Muscle layer of colon (tissue), 2 donors: ENCODE measurements around the gene FAM174C.

Experiments
- H3K27ac ChIP-seq: one replicate; pipeline ENCODE4 v1.7.0; 2013; ENCODE audit warnings: low read depth, mild to moderate bottlenecking, low read length, moderate library complexity
- H3K27me3 ChIP-seq, 2 donors: one replicate each; pipeline ENCODE4 v1.7.0; 2013; ENCODE audit warnings: low read length in 2 of 2, mild to moderate bottlenecking in 2 of 2; ENCODE audit not compliant: insufficient read depth in 2 of 2, control insufficient read depth in 1 of 2
- H3K36me3 ChIP-seq: one replicate; pipeline ENCODE4 v1.7.0; 2013; ENCODE audit warnings: mild to moderate bottlenecking, low read length; ENCODE audit not compliant: insufficient read depth
- H3K4me1 ChIP-seq: one replicate; pipeline ENCODE4 v1.7.0; 2013; ENCODE audit warnings: mild to moderate bottlenecking, low read length; ENCODE audit not compliant: insufficient read depth
- H3K4me3 ChIP-seq, 2 donors: one replicate each; pipeline ENCODE4 v1.7.0; 2013; ENCODE audit warnings: low read length in 2 of 2, low read depth in 1 of 2, mild to moderate bottlenecking in 1 of 2, moderate library complexity in 1 of 2
- H3K9ac ChIP-seq: one replicate; pipeline ENCODE4 v1.7.0; 2013; ENCODE audit warnings: low read length
- H3K9me3 ChIP-seq: one replicate; pipeline ENCODE4 v1.7.0; 2013; ENCODE audit warnings: mild to moderate bottlenecking, low read length
- donor health status: abdominal sarcoma.
- donor health status: Adenocarcinoma of cecum.

Gene FAM174C

DNA sequence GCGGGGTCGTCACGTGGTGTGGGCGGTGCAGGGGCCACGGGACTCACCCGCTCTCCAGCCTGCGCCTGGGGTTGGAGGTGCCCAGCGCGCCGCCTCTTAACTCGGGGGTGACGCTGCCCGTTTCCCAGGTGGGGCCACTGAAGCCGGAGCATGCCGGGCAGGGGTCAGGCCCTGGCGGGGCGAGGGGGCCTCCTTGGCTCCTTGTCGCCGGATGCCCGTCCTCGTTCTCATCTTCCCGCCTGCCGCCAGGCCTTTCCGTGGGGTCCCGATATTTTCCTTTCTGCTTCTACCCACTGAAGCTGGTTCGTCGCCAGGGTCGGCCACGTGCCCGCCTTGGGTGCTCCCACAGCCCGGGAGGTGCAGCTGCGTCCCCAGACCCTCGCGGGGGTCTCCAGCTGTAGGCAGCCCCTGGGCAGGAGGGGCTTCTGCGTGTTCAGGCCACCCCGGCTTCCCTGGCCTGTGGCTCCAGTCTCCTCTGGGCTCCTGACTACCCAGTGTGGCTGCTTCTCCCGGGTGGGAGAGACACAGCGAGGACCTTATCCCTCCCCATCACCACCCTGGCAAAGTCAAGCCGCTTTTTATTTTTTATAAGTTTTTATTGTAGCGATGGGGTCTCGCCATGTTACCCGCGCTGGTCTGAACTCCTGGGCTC lies 772 bp downstream of the FAM174C start:
- Histone ChIP-seq H3K9me3 (no peaks in the 10 kb centered on the region), H3K27me3 (no peaks in the 10 kb centered on the region), H3K9ac (peak overlapping the region; percentile 57), H3K36me3 (peaks cover 48% of the 10 kb centered on the region), H3K27ac (peak overlapping the region; percentile 96), H3K4me1 (peaks cover 47% of the 10 kb centered on the region), H3K4me3 (peak overlapping the region; percentile 59 to 68)

DNA sequence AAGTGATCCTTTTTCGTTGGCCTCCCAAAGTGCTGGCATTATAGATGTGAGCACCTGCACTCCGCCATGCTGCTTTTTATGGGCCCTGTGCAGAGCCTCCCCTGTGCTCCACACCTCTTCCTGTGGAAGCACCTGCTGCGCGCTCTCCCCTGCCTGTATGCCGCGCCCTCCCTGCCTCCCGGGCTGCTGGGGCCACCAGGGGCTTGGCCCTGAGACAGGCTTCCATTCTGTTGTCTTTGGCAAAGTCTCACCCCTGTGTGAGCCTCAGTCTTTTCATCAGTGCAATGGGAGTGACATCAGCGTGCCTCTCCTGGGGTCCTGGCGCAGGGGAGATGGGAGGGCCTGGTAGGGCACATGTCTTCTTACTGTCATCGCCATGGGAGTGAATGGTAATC lies 1.3 kb downstream of the FAM174C start:
- peak overlapping the region; percentile 96 for H3K27ac ChIP-seq
- no peaks in the 10 kb centered on the region for H3K9me3 ChIP-seq
- H3K4me3 ChIP-seq, result peak overlapping the region in 1 of 2 donors; percentile 68
- peaks cover 43% of the 10 kb centered on the region for H3K36me3 ChIP-seq
- H3K27me3 ChIP-seq, result no peaks in the 10 kb centered on the region
- H3K9ac ChIP-seq, result no peak overlapping the region
- H3K4me1 ChIP-seq, result peaks cover 42% of the 10 kb centered on the region

- H3K27me3 ChIP-seq, result no peaks in the 10 kb centered on the region
- no peak overlapping the region for H3K4me3 ChIP-seq
- H3K4me1 ChIP-seq, result peaks cover 37% of the 10 kb centered on the region
- no peak overlapping the region for H3K9ac ChIP-seq
- peaks cover 39% of the 10 kb centered on the region for H3K36me3 ChIP-seq
- H3K9me3 ChIP-seq, result no peaks in the 10 kb centered on the region
- no peak overlapping the region for H3K27ac ChIP-seq
Measured at GRCh38 chr19:1277061-1277460, 1.7 kb downstream of the FAM174C start.

- Histone ChIP-seq H3K9ac (no peak overlapping the region), H3K36me3 (peaks cover 28% of the 10 kb centered on the region)
Measured at GRCh38 chr19:1278074-1278473, 2.7 kb downstream of the FAM174C start.

DNA sequence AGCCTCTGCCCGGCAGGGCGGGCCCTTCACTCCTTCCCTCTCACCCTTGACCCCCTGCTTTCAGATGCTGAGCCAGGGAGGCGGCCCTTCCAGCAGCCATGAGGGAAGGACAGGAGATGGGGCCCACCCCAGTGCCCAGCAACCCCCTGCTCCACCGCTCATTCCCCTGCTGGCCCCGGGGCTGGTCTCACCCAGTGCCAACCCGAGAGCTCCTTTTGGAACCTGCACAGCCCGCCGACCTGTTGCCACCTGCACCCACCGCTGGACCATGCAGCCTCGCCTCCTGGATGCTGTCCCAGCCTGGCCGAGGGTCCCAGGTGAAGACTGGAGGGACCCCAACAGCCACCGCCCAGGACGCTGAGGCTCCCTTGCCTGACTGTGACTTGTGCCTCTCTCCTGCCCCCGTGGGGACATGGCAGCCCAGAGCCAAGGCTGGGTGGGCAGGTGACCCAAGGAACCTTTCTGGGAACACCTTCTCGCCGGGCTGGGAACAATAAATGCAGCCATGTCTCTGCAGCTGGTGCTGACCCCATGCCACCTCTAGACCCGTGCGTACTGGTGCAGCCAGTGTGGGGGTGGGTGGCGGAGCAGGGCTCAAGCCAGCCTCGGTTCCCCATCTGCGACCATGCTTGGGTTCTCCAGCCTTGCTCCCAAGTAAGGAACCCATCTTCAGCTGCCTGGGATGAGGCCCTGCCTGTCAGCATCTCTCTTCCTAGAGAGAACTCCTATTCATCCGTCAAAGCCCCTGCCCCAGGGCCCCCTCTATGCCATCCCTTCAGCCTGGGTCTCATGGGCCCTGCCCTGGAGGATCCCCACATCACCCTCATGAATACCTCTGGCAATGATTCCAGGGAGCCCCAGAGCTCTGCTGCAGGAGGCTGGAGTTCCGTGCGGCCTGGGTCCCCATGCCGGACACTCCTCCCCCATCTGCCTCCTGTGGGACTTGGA lies 3.7 kb downstream of the FAM174C start:
- peaks cover 18% of the 10 kb centered on the region for H3K4me1 ChIP-seq
- peaks cover 19% of the 10 kb centered on the region for H3K36me3 ChIP-seq
- no peak overlapping the region for H3K27ac ChIP-seq
- H3K27me3 ChIP-seq, result peaks cover 0 to 13% of the 10 kb centered on the region in 2 donors
- no peaks in the 10 kb centered on the region for H3K9me3 ChIP-seq
- no peak overlapping the region for H3K9ac ChIP-seq
- no peak overlapping the region for H3K4me3 ChIP-seq

More at GRCh38 chr19:1278074-1278473, 2.7 kb downstream of the FAM174C start:
- Histone ChIP-seq H3K4me1 (peaks cover 27% of the 10 kb centered on the region), H3K9me3 (no peaks in the 10 kb centered on the region), H3K27ac (no peak overlapping the region), H3K4me3 (no peak overlapping the region), H3K27me3 (peaks cover 0 to 4% of the 10 kb centered on the region in 2 donors)

- H3K36me3 ChIP-seq, result peaks cover 11% of the 10 kb centered on the region
- no peak overlapping the region for H3K4me3 ChIP-seq
- H3K27ac ChIP-seq, result no peak overlapping the region
- H3K4me1 ChIP-seq, result peaks cover 9% of the 10 kb centered on the region
- no peak overlapping the region for H3K9ac ChIP-seq
- H3K9me3 ChIP-seq, result no peaks in the 10 kb centered on the region
- peaks cover 3 to 22% of the 10 kb centered on the region in 2 donors for H3K27me3 ChIP-seq
Measured at GRCh38 chr19:1279782-1280341, 4.5 kb downstream of the FAM174C start.

DNA sequence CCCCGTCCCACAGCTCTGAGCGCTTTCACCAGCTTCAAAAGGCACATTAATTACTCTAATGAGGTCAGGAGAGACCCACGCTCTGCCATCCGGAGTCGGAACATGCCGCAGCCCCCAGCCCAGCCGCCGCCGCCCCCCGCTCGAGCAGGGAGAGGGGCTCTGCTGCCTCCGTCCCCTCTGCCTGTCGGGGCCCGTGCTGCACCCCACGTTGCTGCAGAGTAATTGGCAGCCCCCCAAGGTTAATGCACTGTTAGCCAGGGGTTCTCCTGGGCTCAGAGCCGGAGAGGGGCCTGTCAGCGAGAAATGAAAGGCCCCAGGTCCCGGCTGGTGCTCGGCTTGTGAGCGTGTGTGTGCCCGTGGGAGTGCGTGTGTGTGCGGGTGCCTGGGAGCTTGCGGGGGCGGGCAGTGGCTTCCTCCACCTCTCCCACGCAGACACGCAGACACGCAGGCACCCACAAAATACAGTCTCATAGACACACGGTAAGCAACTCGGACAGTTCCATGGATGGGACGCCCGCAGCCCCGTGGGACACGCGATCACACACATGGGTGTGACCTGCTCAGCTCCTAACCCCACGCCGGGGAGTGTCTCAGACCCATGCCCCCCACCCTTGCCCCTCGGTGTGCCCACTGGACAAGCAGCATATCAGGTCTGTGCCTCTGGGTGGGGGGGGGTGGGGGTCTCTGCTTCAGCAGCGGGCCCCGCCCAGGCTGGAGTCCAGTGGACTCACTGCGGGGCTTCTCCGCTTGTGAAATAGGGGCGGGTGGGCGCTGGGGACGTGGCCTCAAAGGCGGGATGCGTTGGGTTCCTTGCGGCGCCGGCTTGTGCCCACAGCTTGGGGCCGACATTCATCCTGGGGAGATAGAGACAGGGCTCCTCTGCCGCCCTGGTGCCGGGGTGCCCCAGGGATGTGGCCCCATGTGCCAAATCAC lies 5.6 kb downstream of the FAM174C start:
- Histone ChIP-seq H3K9ac (no peak overlapping the region), H3K4me3 (no peak overlapping the region), H3K9me3 (no peaks in the 10 kb centered on the region), H3K27ac (no peak overlapping the region), H3K36me3 (peaks cover 10% of the 10 kb centered on the region), H3K4me1 (peaks cover 8% of the 10 kb centered on the region), H3K27me3 (peaks cover 9 to 29% of the 10 kb centered on the region in 2 donors)

DNA sequence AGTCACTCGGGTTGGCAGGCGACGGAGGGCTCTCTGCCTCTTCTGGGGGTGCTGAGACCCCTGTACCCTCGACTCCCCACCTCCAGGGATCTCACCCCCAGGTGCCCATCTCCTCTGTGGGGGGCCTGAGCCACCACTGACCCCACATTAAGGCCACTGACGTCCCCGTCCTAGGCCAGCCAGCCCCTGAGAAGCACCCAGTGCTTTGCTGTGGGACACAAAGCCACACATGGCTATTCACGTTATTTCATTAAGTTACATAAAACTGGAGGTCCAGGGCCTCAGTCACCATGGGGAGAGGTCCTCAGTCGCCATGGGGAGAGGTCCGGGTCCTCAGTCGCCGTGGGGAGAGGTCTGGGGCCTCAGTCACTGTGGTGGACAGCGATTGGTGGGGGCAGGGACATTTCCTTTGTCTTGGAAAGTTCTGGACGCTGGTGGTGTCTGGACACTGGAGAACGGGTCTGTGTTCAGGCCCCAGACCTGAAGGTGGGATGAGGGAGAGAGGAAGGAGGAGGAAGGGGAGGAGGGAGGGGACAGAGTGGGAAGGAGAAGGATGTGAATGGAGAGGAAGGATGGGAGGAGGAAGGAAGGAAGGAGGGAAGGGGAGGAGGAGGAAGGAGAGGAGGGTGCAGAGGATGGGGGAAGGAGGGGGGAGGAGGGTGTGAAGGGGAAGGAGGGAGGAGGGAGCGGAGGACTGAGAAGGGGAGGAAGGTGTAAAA lies 6.4 kb downstream of the FAM174C start:
- H3K9me3 ChIP-seq, result no peaks in the 10 kb centered on the region
- peaks cover 10% of the 10 kb centered on the region for H3K36me3 ChIP-seq
- no peak overlapping the region for H3K4me3 ChIP-seq
- H3K27me3 ChIP-seq, result peaks cover 9 to 34% of the 10 kb centered on the region in 2 donors
- no peak overlapping the region for H3K9ac ChIP-seq
- peaks cover 1% of the 10 kb centered on the region for H3K4me1 ChIP-seq
- H3K27ac ChIP-seq, result no peak overlapping the region

DNA sequence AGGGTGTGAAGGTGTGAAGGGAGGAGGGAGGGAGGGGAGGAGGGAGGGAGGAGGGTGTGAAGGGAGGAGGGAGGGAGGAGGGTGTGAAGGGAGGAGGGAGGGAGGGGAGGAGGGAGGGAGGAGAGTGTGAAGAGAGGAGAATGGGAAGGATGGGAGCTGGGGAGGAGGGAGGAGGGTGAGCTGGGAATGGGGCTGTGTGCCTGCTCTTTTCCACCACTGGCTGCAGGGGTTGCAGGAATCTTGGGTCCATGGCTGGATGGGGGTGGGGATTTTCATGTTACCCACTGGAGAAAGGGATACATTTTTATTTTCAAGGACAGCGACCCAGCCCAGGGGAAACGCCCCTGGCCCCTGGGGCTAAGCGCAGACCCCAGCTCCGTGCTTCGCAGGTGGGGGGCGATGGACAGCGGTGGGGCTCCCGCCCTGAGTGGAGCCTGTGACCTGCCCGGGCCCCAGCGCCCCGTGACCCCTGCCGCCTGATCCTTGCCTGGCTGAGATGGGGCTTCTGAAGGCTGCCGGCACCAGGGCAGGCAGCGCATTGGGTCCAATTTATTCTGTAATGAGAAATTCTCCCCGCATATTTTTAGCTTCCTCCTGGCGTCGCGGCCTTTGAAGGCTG lies 7.4 kb downstream of the FAM174C start:
- Histone ChIP-seq H3K9ac (no peak overlapping the region), H3K4me3 (no peak overlapping the region), H3K4me1 (no peaks in the 10 kb centered on the region), H3K9me3 (no peaks in the 10 kb centered on the region), H3K27ac (no peak overlapping the region), H3K27me3 (peaks cover 9 to 43% of the 10 kb centered on the region in 2 donors), H3K36me3 (peaks cover 10% of the 10 kb centered on the region)
